GM12865 (cell line): ENCODE measurements around the gene SDC4.

ENCODE experiments used
- DNase-seq: peaks from one replicate; pipeline ENCODE4 v3.0.0; 2010; ENCODE audit warnings: low read depth
- H3K4me3 ChIP-seq: 2 replicates; pipeline ENCODE4 v1.5.1; 2011; ENCODE audit warnings: mild to moderate bottlenecking, low read depth, low read length, control low read depth
- TF ChIP-seq, protein P1 (sequence below): IDR thresholded peaks from 2 replicates; pipeline ENCODE4 v1.5.1; 2011; ENCODE audit warnings: low read length, control low read depth, low read depth, inconsistent platforms; ENCODE audit not compliant: insufficient read depth; ENCODE audit errors: missing control alignments

Gene SDC4

DNA sequence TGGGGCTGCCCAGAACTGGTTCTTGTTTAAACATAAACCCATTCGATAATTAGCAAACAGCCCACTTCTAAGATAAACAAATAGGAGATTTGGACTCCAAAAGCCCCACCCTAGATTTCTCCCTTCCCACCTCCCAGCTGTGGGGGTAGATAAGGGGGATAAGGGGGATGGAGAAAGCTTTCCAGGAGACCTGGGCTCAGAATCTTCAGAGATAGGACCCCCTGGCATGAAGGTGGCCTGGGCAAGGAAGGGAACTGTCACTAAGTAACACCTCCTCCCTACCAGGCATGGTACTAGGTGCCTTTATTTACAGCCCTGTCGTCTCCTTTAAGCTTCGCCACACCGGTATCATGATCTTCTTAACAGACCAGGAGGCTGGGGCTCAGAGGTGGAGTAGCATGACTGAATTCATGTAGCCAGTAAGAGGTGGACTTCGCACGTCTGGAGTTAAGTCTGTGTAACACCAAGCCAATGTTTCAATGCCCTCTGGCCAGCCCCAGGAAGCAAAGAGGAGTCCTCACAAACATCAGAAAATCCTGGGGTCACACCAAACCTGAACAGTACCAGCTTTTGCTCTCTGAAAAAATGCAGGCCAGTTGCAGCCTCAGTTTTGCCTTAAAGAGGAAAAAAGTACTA, 4.6 kb downstream of the SDC4 start:
- TF ChIP-seq, protein P1, sequence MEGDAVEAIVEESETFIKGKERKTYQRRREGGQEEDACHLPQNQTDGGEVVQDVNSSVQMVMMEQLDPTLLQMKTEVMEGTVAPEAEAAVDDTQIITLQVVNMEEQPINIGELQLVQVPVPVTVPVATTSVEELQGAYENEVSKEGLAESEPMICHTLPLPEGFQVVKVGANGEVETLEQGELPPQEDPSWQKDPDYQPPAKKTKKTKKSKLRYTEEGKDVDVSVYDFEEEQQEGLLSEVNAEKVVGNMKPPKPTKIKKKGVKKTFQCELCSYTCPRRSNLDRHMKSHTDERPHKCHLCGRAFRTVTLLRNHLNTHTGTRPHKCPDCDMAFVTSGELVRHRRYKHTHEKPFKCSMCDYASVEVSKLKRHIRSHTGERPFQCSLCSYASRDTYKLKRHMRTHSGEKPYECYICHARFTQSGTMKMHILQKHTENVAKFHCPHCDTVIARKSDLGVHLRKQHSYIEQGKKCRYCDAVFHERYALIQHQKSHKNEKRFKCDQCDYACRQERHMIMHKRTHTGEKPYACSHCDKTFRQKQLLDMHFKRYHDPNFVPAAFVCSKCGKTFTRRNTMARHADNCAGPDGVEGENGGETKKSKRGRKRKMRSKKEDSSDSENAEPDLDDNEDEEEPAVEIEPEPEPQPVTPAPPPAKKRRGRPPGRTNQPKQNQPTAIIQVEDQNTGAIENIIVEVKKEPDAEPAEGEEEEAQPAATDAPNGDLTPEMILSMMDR, result no peak
- DNase-seq, result no peak

GRCh38 chr20:45342855-45343531, 5.2 kb downstream of the SDC4 start:
- no peak overlapping the region for H3K4me3 ChIP-seq
- TF ChIP-seq, protein P1, result no peak

More for the DNA sequence above, 4.6 kb downstream of the SDC4 start:
- H3K4me3 ChIP-seq, result no peak overlapping the region

DNA sequence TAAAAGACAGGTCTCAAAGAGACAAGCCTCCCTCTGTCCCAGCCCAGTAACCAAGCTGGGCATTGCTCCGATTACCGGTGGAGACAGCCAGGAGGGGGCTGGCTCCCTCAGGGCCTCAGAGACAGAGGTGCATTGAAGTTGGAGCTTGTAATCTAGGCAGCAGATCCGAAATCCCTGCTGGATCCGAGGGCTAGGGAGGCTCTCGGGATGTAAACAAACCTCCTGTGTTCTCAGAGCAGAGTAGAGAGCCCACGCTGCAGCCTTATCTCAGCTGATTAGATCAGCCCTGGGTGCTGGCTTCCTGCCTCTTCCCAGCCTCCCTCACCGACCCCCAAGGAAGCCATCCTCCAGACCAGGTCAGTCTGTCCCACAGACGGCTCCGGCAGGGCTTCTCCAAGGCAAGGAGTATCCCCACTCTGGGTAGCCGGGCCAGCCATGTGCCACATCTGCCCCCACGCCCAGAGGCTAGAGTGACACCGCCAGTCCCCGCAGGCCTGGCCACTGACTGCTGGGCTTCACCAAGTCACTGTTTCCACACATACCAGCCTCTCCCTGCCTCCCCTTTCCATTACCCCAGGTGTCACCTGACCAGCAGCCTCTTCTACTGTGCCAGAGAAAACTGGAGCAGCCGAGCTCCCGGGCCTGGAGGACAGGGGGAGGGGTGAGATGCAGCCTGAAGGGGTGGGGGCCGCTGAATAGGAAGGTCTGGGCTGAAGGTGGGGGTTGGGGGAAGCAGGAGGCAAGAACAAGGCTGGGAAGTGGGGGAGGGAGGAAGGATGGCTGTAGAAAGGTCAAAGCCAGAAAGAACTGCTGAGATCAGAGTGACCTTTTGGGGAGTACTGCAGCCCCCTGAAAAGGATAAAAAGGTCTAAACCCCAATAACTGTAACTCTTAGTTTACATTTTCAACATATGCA, 6.0 kb downstream of the SDC4 start:
- H3K4me3 ChIP-seq, result no peak overlapping the region
- TF ChIP-seq, protein P1, result no peak
- DNase-seq, result no peak

More at GRCh38 chr20:45342855-45343531, 5.2 kb downstream of the SDC4 start:
- DNase-seq, result no peak

GRCh38 chr20:45341579-45341938, 6.7 kb downstream of the SDC4 start:
- TF ChIP-seq, protein P1, result no peak
- H3K4me3 ChIP-seq, result no peak overlapping the region

GRCh38 chr20:45340951-45341350, 7.3 kb downstream of the SDC4 start:
- no peak for DNase-seq
- no peak overlapping the region for H3K4me3 ChIP-seq

More at GRCh38 chr20:45341579-45341938, 6.7 kb downstream of the SDC4 start:
- no peak for DNase-seq

DNA sequence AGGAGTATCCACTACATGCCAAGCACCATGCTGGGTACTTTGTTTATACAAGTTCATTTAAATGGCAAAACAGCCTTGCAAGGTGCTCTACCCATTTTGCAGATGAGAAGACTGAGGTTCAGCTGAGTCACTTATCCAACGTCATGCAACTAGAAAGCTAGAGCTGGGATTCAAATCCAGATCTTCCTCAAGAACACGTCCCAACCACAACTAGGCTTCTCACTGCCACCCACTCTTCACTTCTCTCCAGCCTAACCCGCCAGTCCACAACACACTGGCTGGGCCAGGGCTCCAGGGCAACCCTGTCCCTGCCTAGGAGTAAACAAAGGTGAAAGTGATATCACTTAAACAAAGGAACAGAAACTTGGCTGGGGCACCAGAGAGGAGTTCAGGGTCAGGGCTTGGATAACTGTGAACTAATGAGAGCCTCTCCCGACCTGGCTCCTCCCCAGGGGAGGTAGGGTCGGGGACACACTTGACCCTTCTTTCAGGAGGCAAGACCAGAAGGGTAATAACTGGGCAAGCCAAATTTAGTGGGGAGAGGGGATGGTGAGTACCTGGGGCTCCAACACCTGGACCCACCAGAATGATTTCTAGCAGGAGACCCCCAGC, 7.9 kb downstream of the SDC4 start:
- TF ChIP-seq, protein P1, result no peak
- no peak for DNase-seq
- no peak overlapping the region for H3K4me3 ChIP-seq

More at GRCh38 chr20:45340951-45341350, 7.3 kb downstream of the SDC4 start:
- TF ChIP-seq, protein P1, result no peak
